Astrocyte (in vitro differentiated cells and primary cell): ENCODE data around the gene OSCP1. TPM values are rescaled to one million over a fixed set of nuclear protein-coding genes. Genes with fewer than 3 reads are reported as not detected.

Experiments used
- DNase-seq: peaks from one replicate; pipeline ENCODE4 v3.0.0-alpha.2; 2010; ENCODE audit warnings: low read depth
- FAIRE-seq: peaks from 2 replicates; lab custom pipeline; 2011; peaks lifted over from hg19 to GRCh38; lab: Jason Lieb, UNC
- H2AFZ ChIP-seq: 2 replicates; pipeline ENCODE4 v1.6.0; 2012; ENCODE audit warnings: low read depth, low read length, inconsistent platforms
- H3K27ac ChIP-seq: 2 replicates; pipeline ENCODE4 v1.5.1; 2011; ENCODE audit warnings: low read depth, low read length, inconsistent platforms
- H3K27me3 ChIP-seq: 2 replicates; pipeline ENCODE4 v1.6.0; 2011; ENCODE audit warnings: low read length, inconsistent platforms; ENCODE audit not compliant: insufficient read depth
- H3K36me3 ChIP-seq: 2 replicates; pipeline ENCODE4 v1.5.1; 2011; ENCODE audit warnings: low read length, inconsistent platforms; ENCODE audit not compliant: insufficient read depth
- H3K4me1 ChIP-seq: 2 replicates; pipeline ENCODE4 v1.5.1; 2011; ENCODE audit warnings: low read length, inconsistent platforms; ENCODE audit not compliant: insufficient read depth
- H3K4me2 ChIP-seq: 2 replicates; pipeline ENCODE4 v1.6.0; 2012; ENCODE audit warnings: low read length, inconsistent platforms
- H3K4me3 ChIP-seq: 2 replicates; pipeline ENCODE4 v1.5.1; 2011; ENCODE audit warnings: low read depth, mild to moderate bottlenecking, low read length, inconsistent platforms; ENCODE audit not compliant: insufficient read depth
- H3K79me2 ChIP-seq: 2 replicates; pipeline ENCODE4 v1.6.0; 2012; ENCODE audit warnings: mild to moderate bottlenecking, low read length, inconsistent platforms; ENCODE audit not compliant: insufficient read depth
- H3K9ac ChIP-seq: 2 replicates; pipeline ENCODE4 v1.6.0; 2012; ENCODE audit warnings: mild to moderate bottlenecking, low read length, inconsistent platforms
- H3K9me3 ChIP-seq: 2 replicates; pipeline ENCODE4 v1.5.1; 2012; ENCODE audit warnings: low read depth, mild to moderate bottlenecking, low read length, inconsistent platforms; ENCODE audit not compliant: insufficient read depth
- H4K20me1 ChIP-seq: 2 replicates; pipeline ENCODE4 v1.6.0; 2012; ENCODE audit warnings: low read length, inconsistent platforms; ENCODE audit not compliant: insufficient read depth
- H3K27ac Mint-ChIP-seq: one replicate; pipeline ENCODE4 v1.8.0; 2021; ENCODE audit warnings: mild to moderate bottlenecking, mixed read lengths; ENCODE audit not compliant: unreplicated experiment
- H3K27me3 Mint-ChIP-seq: one replicate; pipeline ENCODE4 v1.8.0; 2021; ENCODE audit warnings: low read depth, mixed read lengths; ENCODE audit not compliant: unreplicated experiment
- H3K36me3 Mint-ChIP-seq: one replicate; pipeline ENCODE4 v1.8.0; 2021; ENCODE audit warnings: low read depth, mixed read lengths; ENCODE audit not compliant: unreplicated experiment
- H3K4me1 Mint-ChIP-seq: one replicate; pipeline ENCODE4 v1.8.0; 2021; ENCODE audit warnings: low read depth, mixed read lengths; ENCODE audit not compliant: unreplicated experiment
- H3K4me3 Mint-ChIP-seq: one replicate; pipeline ENCODE4 v1.8.0; 2021; ENCODE audit warnings: mild to moderate bottlenecking, moderate library complexity, mixed read lengths; ENCODE audit not compliant: unreplicated experiment
- H3K9me3 Mint-ChIP-seq: one replicate; pipeline ENCODE4 v1.8.0; 2021; ENCODE audit warnings: mild to moderate bottlenecking, mixed read lengths; ENCODE audit not compliant: unreplicated experiment
- EZH2 ChIP-seq: IDR thresholded peaks from 2 replicates; pipeline ENCODE4 v1.6.1; 2012; ENCODE audit warnings: mild to moderate bottlenecking, low read length, inconsistent platforms; ENCODE audit not compliant: insufficient read depth
- total RNA-seq: library from RNA; stranded (reverse); gene quantifications from 2 replicates; pipeline ENCODE4 v1.2.1, GENCODE V29; 2021
- TF ChIP-seq, protein P1 (sequence below): IDR thresholded peaks from 2 replicates; pipeline ENCODE4 v1.5.1; 2011; ENCODE audit warnings: low read depth, mild to moderate bottlenecking, inconsistent platforms, low read length, moderate library complexity; ENCODE audit not compliant: insufficient read depth

OSCP1 gene
- total RNA-seq, 1 donor from 2014 or later, result 6.3 TPM

GRCh38 chr1:36466370-36467026, 16.2 kb upstream of the OSCP1 start:
- Histone ChIP-seq H3K79me2 (peaks cover 17% of the 10 kb centered on the region), H3K27me3 (no peaks in the 10 kb centered on the region), H3K27ac (no peak overlapping the region), H3K4me1 (peaks cover 11% of the 10 kb centered on the region), H3K4me3 (no peak overlapping the region), H3K36me3 (peaks cover 3% of the 10 kb centered on the region), H4K20me1 (no peaks in the 10 kb centered on the region), H3K9me3 (no peaks in the 10 kb centered on the region), H2AFZ (no peak overlapping the region), H3K9ac (no peak overlapping the region), H3K4me2 (no peak overlapping the region)
- H3K9me3 Mint-ChIP-seq, result no peaks in the 10 kb centered on the region
- TF ChIP-seq, protein P1, sequence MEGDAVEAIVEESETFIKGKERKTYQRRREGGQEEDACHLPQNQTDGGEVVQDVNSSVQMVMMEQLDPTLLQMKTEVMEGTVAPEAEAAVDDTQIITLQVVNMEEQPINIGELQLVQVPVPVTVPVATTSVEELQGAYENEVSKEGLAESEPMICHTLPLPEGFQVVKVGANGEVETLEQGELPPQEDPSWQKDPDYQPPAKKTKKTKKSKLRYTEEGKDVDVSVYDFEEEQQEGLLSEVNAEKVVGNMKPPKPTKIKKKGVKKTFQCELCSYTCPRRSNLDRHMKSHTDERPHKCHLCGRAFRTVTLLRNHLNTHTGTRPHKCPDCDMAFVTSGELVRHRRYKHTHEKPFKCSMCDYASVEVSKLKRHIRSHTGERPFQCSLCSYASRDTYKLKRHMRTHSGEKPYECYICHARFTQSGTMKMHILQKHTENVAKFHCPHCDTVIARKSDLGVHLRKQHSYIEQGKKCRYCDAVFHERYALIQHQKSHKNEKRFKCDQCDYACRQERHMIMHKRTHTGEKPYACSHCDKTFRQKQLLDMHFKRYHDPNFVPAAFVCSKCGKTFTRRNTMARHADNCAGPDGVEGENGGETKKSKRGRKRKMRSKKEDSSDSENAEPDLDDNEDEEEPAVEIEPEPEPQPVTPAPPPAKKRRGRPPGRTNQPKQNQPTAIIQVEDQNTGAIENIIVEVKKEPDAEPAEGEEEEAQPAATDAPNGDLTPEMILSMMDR, result no peak
- no peak for TF ChIP-seq EZH2
- no peak for FAIRE-seq
- no peak overlapping the region for H3K27ac Mint-ChIP-seq
- peaks cover 2% of the 10 kb centered on the region for H3K27me3 Mint-ChIP-seq
- no peaks in the 10 kb centered on the region for H3K36me3 Mint-ChIP-seq
- no peak overlapping the region for H3K4me3 Mint-ChIP-seq
- no peak for DNase-seq
- peaks cover 5% of the 10 kb centered on the region for H3K4me1 Mint-ChIP-seq

- Histone ChIP-seq H3K4me3 (no peak overlapping the region), H2AFZ (peak overlapping the region; percentile 4), H3K4me2 (peak overlapping the region; percentile 1), H3K79me2 (peaks cover 17% of the 10 kb centered on the region), H3K27ac (no peak overlapping the region), H3K4me1 (peaks cover 11% of the 10 kb centered on the region), H3K9ac (no peak overlapping the region), H4K20me1 (no peaks in the 10 kb centered on the region), H3K27me3 (no peaks in the 10 kb centered on the region), H3K36me3 (peaks cover 9% of the 10 kb centered on the region), H3K9me3 (no peaks in the 10 kb centered on the region)
- Mint-ChIP-seq H3K4me1 (peaks cover 5% of the 10 kb centered on the region), H3K4me3 (peak overlapping the region; percentile 8), H3K27me3 (peaks cover 2% of the 10 kb centered on the region), H3K36me3 (peaks cover 2% of the 10 kb centered on the region), H3K9me3 (no peaks in the 10 kb centered on the region), H3K27ac (no peak overlapping the region)
- DNase-seq, result no peak
- FAIRE-seq, result no peak
- no peak for TF ChIP-seq EZH2
- TF ChIP-seq, protein P1, result no peak
These were observed 15.6 kb upstream of the OSCP1 start for GRCh38 chr1:36465731-36466369.
